Measurements from ENCODE around the gene PLXNA4.

The PLXNA4 gene

DNA sequence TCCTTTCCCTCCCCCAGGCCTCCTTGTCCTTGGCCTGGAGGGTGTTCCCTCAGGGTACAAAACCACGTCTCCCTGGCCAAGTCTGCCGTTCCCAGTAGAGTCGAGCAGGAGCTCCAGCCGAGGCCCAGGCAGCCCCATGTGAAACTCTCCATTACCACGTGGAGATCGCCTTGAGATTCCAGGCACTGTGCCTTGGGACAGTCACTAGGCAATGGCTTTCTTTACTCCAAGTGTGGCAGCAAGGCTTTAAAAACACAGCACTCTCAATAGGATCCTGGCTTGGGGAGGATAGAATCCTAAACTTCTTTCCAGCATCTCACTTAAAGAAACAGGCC lies 57.5 kb downstream of the PLXNA4 start:
- TF ChIP-seq, protein P1, sequence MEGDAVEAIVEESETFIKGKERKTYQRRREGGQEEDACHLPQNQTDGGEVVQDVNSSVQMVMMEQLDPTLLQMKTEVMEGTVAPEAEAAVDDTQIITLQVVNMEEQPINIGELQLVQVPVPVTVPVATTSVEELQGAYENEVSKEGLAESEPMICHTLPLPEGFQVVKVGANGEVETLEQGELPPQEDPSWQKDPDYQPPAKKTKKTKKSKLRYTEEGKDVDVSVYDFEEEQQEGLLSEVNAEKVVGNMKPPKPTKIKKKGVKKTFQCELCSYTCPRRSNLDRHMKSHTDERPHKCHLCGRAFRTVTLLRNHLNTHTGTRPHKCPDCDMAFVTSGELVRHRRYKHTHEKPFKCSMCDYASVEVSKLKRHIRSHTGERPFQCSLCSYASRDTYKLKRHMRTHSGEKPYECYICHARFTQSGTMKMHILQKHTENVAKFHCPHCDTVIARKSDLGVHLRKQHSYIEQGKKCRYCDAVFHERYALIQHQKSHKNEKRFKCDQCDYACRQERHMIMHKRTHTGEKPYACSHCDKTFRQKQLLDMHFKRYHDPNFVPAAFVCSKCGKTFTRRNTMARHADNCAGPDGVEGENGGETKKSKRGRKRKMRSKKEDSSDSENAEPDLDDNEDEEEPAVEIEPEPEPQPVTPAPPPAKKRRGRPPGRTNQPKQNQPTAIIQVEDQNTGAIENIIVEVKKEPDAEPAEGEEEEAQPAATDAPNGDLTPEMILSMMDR (IDR thresholded peaks at IDR 0.05) = no peak

DNA sequence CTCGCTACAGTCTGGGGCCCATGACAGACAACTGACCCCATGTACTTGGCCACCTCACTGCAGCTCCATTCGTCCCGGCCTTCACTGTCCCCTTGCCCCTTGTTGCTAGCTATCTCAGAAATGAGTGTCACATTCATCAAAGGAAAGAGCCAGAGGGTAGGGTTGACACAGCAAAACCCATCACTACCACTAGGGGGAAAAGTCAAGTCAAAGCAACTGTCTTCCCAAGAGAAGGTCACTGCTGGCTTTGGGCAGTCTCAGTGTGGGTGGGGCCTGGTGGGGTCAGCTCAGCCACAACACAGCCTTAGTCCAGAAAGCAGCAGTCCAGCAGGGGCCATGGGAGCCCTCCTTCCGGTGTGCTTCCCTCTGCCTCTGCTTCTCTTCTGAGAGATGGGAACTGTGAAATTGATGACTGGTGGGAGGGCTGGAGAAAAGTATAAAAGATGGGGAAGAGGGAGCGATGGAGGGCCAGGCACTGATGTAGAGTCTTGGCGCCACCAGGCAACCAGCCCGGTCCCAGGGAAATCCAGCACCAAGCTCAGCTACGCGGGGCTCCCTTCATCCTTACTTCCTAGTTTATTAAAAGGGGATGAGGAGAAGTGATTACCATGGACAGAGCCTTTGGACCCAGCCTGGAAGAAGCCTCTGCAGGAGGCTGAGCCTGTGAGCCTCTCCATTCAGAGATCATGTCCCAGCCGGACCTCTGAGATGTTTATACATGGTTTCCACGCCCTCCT lies 58.0 kb downstream of the PLXNA4 start:
- TF ChIP-seq, protein P1 (IDR thresholded peaks at IDR 0.05) = peak; percentile 54

DNA sequence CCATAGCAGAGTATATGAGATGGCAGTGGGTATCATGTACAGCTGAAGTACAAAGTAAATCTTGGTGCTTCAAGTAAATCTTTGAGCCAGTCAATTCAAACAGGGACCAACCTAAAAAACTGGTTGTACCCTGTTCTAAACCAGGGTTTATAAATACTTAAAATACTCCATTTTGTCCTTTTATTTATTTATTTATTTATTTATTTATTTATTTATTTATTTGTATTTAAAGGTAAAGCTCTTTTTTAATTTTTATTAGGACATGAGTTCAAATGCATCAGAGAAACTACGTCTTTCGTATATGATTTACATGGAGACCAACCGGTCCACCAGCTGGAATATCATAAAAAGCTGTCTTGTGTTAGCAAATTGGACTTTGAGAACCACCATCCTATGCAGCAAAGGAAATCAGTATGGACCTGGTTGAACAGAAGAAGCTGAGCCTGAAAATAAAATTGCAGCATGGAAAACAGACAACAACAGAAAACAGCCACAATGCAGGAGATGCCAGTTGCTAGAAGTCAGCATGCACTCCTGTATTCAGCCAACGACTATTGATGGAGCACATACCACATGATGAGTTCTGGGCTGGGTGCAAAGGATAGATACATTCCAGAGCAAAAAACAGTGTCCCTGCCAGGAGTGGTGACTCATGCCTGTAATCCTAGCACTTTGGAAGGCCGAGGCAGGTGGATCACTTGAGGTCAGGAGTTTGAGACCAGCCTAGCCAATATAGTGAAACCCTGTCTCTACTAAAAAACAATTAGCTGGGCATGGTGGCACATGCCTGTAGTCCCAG lies 60.0 kb downstream of the PLXNA4 start:
- TF ChIP-seq, protein P1 (IDR thresholded peaks at IDR 0.05) = no peak

DNA sequence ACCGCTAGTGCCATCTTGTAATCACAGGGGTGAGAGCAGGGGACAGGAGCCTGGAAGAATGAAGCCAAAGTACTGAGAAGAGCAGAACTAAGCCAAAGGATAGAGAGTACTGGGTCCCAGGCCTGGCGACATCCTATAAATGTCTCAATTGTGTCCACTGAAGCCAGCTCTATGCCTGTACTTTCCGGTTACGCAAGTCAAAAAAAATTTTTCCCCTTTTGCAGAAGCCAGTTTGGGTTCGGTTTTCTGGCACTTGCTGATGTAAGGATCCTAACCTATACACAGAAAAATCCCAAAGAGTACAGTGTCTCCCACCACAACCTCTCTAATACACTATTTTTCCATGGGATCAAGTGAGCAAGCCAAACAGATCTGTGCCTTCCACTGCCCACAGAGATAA lies 61.1 kb downstream of the PLXNA4 start:
- TF ChIP-seq, protein P1 (IDR thresholded peaks at IDR 0.05) = no peak

DNA sequence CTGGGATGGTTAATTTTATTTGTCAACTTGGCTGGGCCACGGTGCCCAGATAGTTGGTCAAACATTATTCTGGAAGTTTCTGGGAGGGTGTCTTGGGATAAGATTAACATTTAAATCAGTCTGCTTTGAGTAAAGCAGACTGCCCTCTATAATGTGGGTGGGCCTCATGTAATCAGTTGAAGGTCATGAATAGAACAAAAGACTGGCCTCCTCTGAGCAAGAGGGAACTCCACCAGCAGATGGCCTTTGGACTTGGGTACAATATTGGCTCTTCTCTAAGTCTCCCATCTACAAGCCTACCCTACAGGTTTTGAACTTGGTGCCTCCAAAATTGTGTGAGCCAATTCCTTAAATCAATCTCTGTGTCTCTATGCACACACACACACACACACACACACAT lies 61.8 kb downstream of the PLXNA4 start:
- TF ChIP-seq, protein P1 (IDR thresholded peaks at IDR 0.05) = no peak

DNA sequence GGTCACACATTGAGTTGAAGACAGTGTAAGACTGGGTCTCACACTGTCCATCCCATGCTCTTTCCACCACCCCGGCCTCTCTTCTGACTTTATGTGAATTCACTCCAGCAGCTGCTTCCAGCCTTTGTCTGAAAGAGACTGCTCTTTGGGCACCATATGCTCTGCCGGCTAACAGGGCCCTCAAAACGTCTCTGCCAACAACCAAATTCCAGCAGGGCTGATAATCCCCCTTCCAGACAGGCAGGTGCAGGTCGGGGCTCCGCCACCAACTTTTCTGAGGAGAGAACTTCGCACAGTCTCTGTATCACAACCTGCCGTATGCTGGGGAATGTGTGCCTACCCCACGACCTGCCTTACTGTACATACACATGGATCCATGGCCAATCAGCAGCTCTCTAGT lies 64.3 kb downstream of the PLXNA4 start:
- TF ChIP-seq, protein P1 (IDR thresholded peaks at IDR 0.05) = no peak

DNA sequence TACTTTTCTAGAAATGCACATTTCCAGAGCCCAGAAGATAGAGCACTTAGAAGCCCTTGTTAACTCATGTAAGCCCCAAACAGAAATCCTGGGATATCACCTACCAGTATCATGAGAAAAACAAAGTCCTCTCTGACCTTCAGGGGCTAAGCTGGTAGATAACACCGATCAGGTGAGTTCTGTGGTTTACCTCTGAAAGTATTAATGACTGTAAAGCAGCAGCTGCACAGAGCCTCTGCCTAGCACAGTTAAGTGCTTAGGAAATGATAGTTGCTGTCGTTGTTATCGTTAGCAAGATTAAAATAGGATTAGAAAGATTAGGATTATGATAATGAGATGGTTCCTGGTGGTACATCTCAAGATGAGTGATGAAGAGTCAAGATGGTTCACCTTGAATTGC lies 64.9 kb downstream of the PLXNA4 start:
- TF ChIP-seq, protein P1 (IDR thresholded peaks at IDR 0.05) = no peak

All from LNCAP (cell line).